GM23338 (cell line): Measurements from ENCODE around the gene STK16.

Experiments
- CREB1 ChIP-seq: fragments of 250-450 bp; sonication (Bioruptor Pico); IDR thresholded peaks from 2 replicates; pipeline ENCODE4 v1.5.0; 2020; ENCODE audit warnings: low read depth, mild to moderate bottlenecking, moderate library complexity
- EZH2 ChIP-seq: fragments of 200-600 bp; sonication (generic); IDR thresholded peaks from one replicate; pipeline ENCODE4 v1.8.0; 2017; ENCODE audit warnings: antibody characterized with exemption, mild to moderate bottlenecking, low read depth; ENCODE audit not compliant: unreplicated experiment
- EZH2phosphoT487 ChIP-seq: fragments of 200-600 bp; sonication (generic); IDR thresholded peaks from one replicate; pipeline ENCODE4 v1.8.1; 2018; ENCODE audit warnings: antibody characterized with exemption; ENCODE audit not compliant: unreplicated experiment
- JUNB ChIP-seq: IDR thresholded peaks from one replicate; pipeline ENCODE4 v1.6.1; 2016; ENCODE audit warnings: antibody characterized with exemption; ENCODE audit not compliant: unreplicated experiment
- POLR2AphosphoS5 ChIP-seq: IDR thresholded peaks from 2 replicates; pipeline ENCODE4 v1.6.1; 2016; ENCODE audit warnings: antibody characterized with exemption, low read depth
- STAT1 ChIP-seq: IDR thresholded peaks from one replicate; pipeline ENCODE4 v1.6.1; 2016; ENCODE audit warnings: antibody characterized with exemption; ENCODE audit not compliant: unreplicated experiment
- ZNF114 ChIP-seq: fragments of 250-450 bp; sonication (Bioruptor Pico); IDR thresholded peaks from 2 replicates; pipeline ENCODE4 v1.5.0; 2020; ENCODE audit warnings: mild to moderate bottlenecking, moderate library complexity
- ZNF331 ChIP-seq: fragments of 250-450 bp; sonication (Bioruptor Pico); IDR thresholded peaks from 2 replicates; pipeline ENCODE4 v1.5.0; 2020; ENCODE audit warnings: low read depth, mild to moderate bottlenecking, moderate library complexity
- TF ChIP-seq, protein P1 (sequence below), 2 experiments: fragments of 200-600 bp in 1 of 2; sonication (generic) in 1 of 2; conservative IDR thresholded peaks; 2 replicates each; pipeline versions ENCODE4 v1.5.1 to v1.6.1; 2016 to 2017; ENCODE audit warnings: antibody characterized with exemption in 2 of 2, low read depth in 2 of 2, mild to moderate bottlenecking in 2 of 2, moderate library complexity in 1 of 2
- TF ChIP-seq, protein P2 (sequence below): IDR thresholded peaks from one replicate; pipeline ENCODE4 v1.6.1; 2018; ENCODE audit warnings: antibody characterized with exemption; ENCODE audit not compliant: unreplicated experiment
- TF ChIP-seq, protein P3 (sequence below): fragments of 250-450 bp; sonication (Bioruptor Pico); IDR thresholded peaks from 2 replicates; pipeline ENCODE4 v1.5.0; 2020; ENCODE audit warnings: mild to moderate bottlenecking, moderate library complexity

DNA sequence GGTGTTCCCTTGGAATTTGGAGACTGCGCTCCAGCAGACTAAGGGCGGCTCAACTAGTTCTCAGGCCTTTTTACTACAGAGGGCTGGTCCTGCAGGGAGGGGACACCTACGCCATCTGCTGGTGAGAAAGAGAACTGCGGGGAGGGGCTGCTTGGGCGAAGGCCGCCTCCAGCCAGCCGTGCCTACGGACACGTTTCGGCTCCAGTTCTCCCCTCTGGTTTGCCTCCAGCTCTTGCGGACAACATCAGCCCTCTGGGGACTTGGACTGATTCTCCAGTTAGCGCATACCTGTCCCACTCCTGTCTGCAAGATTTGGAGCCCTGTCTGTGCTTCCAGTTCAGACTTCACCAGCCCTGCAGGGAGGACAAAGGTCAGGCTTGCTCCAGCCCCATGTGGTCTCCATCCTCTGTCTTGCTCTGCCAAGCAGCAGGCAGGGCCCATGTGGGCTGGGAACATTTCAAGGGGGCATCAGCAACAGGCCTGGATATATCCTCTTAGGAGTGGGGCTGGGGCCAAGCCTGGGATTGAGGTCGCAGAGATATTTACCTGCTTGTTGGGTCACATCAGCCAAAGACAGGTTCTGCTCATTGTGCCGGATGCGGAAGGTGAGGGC, 53.6 kb downstream of the STK16 start:
- TF ChIP-seq, protein P1, sequence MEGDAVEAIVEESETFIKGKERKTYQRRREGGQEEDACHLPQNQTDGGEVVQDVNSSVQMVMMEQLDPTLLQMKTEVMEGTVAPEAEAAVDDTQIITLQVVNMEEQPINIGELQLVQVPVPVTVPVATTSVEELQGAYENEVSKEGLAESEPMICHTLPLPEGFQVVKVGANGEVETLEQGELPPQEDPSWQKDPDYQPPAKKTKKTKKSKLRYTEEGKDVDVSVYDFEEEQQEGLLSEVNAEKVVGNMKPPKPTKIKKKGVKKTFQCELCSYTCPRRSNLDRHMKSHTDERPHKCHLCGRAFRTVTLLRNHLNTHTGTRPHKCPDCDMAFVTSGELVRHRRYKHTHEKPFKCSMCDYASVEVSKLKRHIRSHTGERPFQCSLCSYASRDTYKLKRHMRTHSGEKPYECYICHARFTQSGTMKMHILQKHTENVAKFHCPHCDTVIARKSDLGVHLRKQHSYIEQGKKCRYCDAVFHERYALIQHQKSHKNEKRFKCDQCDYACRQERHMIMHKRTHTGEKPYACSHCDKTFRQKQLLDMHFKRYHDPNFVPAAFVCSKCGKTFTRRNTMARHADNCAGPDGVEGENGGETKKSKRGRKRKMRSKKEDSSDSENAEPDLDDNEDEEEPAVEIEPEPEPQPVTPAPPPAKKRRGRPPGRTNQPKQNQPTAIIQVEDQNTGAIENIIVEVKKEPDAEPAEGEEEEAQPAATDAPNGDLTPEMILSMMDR (conservative IDR thresholded peaks at IDR 0.05; ENCODE audit: low read depth in 2 of 2) = peak; percentile 86 to 97
- TF ChIP-seq CREB1 (CRISPR knock-in tag) = no peak
- TF ChIP-seq POLR2AphosphoS5 = no peak
- TF ChIP-seq, protein P2, sequence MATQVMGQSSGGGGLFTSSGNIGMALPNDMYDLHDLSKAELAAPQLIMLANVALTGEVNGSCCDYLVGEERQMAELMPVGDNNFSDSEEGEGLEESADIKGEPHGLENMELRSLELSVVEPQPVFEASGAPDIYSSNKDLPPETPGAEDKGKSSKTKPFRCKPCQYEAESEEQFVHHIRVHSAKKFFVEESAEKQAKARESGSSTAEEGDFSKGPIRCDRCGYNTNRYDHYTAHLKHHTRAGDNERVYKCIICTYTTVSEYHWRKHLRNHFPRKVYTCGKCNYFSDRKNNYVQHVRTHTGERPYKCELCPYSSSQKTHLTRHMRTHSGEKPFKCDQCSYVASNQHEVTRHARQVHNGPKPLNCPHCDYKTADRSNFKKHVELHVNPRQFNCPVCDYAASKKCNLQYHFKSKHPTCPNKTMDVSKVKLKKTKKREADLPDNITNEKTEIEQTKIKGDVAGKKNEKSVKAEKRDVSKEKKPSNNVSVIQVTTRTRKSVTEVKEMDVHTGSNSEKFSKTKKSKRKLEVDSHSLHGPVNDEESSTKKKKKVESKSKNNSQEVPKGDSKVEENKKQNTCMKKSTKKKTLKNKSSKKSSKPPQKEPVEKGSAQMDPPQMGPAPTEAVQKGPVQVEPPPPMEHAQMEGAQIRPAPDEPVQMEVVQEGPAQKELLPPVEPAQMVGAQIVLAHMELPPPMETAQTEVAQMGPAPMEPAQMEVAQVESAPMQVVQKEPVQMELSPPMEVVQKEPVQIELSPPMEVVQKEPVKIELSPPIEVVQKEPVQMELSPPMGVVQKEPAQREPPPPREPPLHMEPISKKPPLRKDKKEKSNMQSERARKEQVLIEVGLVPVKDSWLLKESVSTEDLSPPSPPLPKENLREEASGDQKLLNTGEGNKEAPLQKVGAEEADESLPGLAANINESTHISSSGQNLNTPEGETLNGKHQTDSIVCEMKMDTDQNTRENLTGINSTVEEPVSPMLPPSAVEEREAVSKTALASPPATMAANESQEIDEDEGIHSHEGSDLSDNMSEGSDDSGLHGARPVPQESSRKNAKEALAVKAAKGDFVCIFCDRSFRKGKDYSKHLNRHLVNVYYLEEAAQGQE = peak; percentile 30
- no peak for TF ChIP-seq EZH2
- no peak for TF ChIP-seq EZH2phosphoT487
- TF ChIP-seq, protein P3, sequence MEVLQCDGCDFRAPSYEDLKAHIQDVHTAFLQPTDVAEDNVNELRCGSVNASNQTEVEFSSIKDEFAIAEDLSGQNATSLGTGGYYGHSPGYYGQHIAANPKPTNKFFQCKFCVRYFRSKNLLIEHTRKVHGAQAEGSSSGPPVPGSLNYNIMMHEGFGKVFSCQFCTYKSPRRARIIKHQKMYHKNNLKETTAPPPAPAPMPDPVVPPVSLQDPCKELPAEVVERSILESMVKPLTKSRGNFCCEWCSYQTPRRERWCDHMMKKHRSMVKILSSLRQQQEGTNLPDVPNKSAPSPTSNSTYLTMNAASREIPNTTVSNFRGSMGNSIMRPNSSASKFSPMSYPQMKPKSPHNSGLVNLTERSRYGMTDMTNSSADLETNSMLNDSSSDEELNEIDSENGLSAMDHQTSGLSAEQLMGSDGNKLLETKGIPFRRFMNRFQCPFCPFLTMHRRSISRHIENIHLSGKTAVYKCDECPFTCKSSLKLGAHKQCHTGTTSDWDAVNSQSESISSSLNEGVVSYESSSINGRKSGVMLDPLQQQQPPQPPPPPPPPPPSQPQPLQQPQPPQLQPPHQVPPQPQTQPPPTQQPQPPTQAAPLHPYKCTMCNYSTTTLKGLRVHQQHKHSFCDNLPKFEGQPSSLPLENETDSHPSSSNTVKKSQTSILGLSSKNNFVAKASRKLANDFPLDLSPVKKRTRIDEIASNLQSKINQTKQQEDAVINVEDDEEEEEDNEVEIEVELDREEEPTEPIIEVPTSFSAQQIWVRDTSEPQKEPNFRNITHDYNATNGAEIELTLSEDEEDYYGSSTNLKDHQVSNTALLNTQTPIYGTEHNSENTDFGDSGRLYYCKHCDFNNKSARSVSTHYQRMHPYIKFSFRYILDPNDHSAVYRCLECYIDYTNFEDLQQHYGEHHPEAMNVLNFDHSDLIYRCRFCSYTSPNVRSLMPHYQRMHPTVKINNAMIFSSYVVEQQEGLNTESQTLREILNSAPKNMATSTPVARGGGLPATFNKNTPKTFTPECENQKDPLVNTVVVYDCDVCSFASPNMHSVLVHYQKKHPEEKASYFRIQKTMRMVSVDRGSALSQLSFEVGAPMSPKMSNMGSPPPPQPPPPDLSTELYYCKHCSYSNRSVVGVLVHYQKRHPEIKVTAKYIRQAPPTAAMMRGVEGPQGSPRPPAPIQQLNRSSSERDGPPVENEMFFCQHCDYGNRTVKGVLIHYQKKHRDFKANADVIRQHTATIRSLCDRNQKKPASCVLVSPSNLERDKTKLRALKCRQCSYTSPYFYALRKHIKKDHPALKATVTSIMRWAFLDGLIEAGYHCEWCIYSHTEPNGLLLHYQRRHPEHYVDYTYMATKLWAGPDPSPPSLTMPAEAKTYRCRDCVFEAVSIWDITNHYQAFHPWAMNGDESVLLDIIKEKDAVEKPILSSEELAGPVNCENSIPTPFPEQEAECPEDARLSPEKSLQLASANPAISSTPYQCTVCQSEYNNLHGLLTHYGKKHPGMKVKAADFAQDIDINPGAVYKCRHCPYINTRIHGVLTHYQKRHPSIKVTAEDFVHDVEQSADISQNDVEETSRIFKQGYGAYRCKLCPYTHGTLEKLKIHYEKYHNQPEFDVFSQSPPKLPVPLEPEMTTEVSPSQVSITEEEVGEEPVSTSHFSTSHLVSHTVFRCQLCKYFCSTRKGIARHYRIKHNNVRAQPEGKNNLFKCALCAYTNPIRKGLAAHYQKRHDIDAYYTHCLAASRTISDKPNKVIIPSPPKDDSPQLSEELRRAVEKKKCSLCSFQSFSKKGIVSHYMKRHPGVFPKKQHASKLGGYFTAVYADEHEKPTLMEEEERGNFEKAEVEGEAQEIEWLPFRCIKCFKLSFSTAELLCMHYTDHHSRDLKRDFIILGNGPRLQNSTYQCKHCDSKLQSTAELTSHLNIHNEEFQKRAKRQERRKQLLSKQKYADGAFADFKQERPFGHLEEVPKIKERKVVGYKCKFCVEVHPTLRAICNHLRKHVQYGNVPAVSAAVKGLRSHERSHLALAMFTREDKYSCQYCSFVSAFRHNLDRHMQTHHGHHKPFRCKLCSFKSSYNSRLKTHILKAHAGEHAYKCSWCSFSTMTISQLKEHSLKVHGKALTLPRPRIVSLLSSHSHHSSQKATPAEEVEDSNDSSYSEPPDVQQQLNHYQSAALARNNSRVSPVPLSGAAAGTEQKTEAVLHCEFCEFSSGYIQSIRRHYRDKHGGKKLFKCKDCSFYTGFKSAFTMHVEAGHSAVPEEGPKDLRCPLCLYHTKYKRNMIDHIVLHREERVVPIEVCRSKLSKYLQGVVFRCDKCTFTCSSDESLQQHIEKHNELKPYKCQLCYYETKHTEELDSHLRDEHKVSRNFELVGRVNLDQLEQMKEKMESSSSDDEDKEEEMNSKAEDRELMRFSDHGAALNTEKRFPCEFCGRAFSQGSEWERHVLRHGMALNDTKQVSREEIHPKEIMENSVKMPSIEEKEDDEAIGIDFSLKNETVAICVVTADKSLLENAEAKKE (CRISPR knock-in tag) = no peak
- no peak for TF ChIP-seq ZNF331 (CRISPR knock-in tag)
- no peak for TF ChIP-seq STAT1
- TF ChIP-seq JUNB = no peak
- TF ChIP-seq ZNF114 (CRISPR knock-in tag) = no peak
